ENCODE results near the gene NOL11.
"Not testable (repeated sequence)": the region's sequence is repeated elsewhere in the genome, so short reads cannot be mapped to it uniquely, and the experiment has no call there.

Gene NOL11

DNA sequence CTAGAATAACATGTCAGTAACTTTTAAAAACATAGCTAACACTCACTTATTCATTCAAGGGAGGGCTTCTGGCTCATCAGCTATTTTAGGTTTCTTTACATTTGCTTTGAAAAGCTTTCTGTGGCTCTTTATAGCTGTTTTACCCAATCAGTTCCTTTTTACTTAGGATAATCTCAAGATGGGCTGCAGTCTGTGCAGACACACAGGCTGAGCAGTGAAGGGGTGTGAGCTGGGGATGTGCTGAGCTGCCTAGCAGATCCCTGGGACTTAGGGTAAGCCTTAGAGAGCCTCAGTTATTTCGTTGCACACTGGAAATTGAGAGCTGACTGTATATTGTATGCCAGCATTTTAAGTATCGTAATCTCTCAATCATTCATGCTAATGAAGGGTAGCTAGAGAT lies 30.2 kb upstream of the NOL11 start:
- peaks cover 32% of the 10 kb centered on the region for H3K36me3 Mint-ChIP-seq (ENCODE audit: insufficient read depth)
- no peak overlapping the region for H3K4me3 Mint-ChIP-seq
- H3K4me1 Mint-ChIP-seq = no peaks in the 10 kb centered on the region
- DNase-seq (ENCODE audit: low spot score in 2 of 2) (no peak), ATAC-seq (replicated peaks; ENCODE audit: extremely low read depth, poor library complexity, severe bottlenecking) (no peak)
- no peaks in the 10 kb centered on the region for H3K27me3 Mint-ChIP-seq
- H3K9me3 Mint-ChIP-seq = no peaks in the 10 kb centered on the region
- H3K27ac Mint-ChIP-seq (ENCODE audit: low read depth) = no peak overlapping the region

- no peak for ATAC-seq (replicated peaks; ENCODE audit: extremely low read depth, poor library complexity, severe bottlenecking)
- Mint-ChIP-seq H3K4me3 (no peak overlapping the region), H3K36me3 (ENCODE audit: insufficient read depth) (peaks cover 42% of the 10 kb centered on the region), H3K9me3 (no peaks in the 10 kb centered on the region), H3K27me3 (no peaks in the 10 kb centered on the region), H3K27ac (ENCODE audit: low read depth) (no peak overlapping the region), H3K4me1 (no peaks in the 10 kb centered on the region)
- DNase-seq (ENCODE audit: low spot score in 2 of 2) = peak; percentile 18 to 25
Observed at GRCh38 chr17:67689534-67690177, 28.1 kb upstream of the NOL11 start.

GRCh38 chr17:67693811-67694210 lies 23.9 kb upstream of the NOL11 start:
- Mint-ChIP-seq H3K36me3 (ENCODE audit: insufficient read depth) (peaks cover 27% of the 10 kb centered on the region), H3K9me3 (no peaks in the 10 kb centered on the region), H3K4me1 (no peaks in the 10 kb centered on the region), H3K4me3 (no peak overlapping the region), H3K27ac (ENCODE audit: low read depth) (no peak overlapping the region), H3K27me3 (no peaks in the 10 kb centered on the region)
- ATAC-seq (replicated peaks; ENCODE audit: extremely low read depth, poor library complexity, severe bottlenecking) = no peak
- DNase-seq (ENCODE audit: low spot score in 2 of 2) = no peak

DNA sequence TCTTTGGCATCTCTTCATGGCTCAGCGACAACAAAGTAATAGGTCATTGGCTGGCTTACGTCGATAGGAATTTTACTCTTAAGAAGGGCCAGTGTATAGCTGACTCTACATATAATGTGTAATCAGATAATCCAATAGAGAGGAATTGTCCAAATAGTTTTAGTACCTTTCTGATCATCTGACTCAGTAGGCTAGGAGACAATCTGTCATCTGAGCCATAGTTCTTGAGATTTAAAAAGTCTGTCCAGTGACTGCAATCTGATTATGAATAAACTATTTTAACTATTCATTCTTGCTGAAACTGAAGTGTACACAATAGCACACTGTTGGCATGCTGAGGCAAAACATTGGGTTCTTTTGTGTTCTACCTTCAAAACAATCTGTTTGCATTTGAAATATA lies 21.4 kb upstream of the NOL11 start:
- no peak for ATAC-seq (replicated peaks; ENCODE audit: extremely low read depth, poor library complexity, severe bottlenecking)
- Mint-ChIP-seq H3K4me3 (no peak overlapping the region), H3K27ac (ENCODE audit: low read depth) (no peak overlapping the region), H3K27me3 (no peaks in the 10 kb centered on the region), H3K9me3 (no peaks in the 10 kb centered on the region), H3K36me3 (ENCODE audit: insufficient read depth) (peaks cover 30% of the 10 kb centered on the region), H3K4me1 (no peaks in the 10 kb centered on the region)
- DNase-seq (ENCODE audit: low spot score in 2 of 2) = no peak

DNA sequence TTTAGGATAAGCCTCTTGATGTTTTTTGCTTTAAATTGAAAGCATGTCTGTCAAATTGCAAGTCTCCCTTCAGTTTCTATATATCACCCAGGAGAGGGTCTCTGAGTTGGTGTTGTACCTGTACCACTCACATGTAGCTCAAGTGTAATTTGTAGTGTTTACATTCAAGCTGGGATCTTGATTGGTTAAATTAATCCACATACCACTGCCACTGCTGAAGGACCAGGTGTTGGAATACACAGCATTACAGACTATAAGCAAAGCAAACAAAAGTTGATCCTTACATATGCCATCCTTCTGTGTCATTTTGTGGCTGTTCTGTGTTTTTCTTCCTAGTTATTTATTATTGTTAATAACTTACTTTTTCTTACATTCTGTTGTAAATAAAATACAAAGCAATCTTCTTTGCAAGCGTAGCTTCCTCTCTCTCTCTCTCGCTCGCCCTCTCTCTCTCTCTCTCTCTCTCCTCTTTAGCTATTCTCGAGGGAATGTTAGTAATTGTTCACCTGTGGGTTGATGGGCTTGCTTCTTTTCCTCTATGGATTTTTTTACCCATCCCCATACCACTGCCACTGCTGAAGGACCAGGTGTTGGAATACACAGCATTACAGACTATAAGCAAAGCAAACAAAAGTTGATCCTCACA lies 20.8 kb upstream of the NOL11 start:
- H3K4me3 Mint-ChIP-seq = no peak overlapping the region

GRCh38 chr17:67700037-67700724 lies 17.6 kb upstream of the NOL11 start:
- no peak for ATAC-seq (replicated peaks; ENCODE audit: extremely low read depth, poor library complexity, severe bottlenecking)
- peaks cover 12% of the 10 kb centered on the region for H3K36me3 Mint-ChIP-seq (ENCODE audit: insufficient read depth)

More for the DNA sequence above, 20.8 kb upstream of the NOL11 start:
- Mint-ChIP-seq H3K4me1 (no peaks in the 10 kb centered on the region), H3K36me3 (ENCODE audit: insufficient read depth) (peaks cover 25% of the 10 kb centered on the region), H3K9me3 (no peaks in the 10 kb centered on the region), H3K27me3 (no peaks in the 10 kb centered on the region), H3K27ac (ENCODE audit: low read depth) (peak overlapping the region; percentile 27)
- no peak for DNase-seq (ENCODE audit: low spot score in 2 of 2)
- no peak for ATAC-seq (replicated peaks; ENCODE audit: extremely low read depth, poor library complexity, severe bottlenecking)

DNA sequence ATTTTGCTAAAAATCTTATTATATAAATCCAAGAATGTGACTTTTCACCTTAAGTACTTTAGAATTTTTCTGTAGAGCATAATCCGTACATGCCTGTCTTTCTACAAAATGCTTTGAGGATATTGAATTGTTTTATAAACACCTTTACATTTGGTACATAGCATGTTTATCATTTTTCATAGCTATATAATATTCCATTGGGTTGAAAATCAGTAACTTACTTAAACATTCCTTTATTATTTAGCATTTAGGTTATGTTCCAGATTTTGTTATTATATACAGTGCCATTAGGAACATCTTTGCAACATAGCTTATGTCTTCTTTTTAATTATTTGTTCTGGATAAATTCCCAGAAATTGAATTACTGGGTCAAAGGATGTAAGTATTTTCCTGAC lies 17.0 kb upstream of the NOL11 start:
- Mint-ChIP-seq H3K4me1 (no peaks in the 10 kb centered on the region), H3K27ac (ENCODE audit: low read depth) (no peak overlapping the region), H3K4me3 (no peak overlapping the region), H3K27me3 (no peaks in the 10 kb centered on the region), H3K9me3 (no peaks in the 10 kb centered on the region), H3K36me3 (ENCODE audit: insufficient read depth) (peaks cover 12% of the 10 kb centered on the region)
- DNase-seq (ENCODE audit: low spot score in 2 of 2) (no peak), ATAC-seq (replicated peaks; ENCODE audit: extremely low read depth, poor library complexity, severe bottlenecking) (no peak)

More at GRCh38 chr17:67700037-67700724, 17.6 kb upstream of the NOL11 start:
- H3K27me3 Mint-ChIP-seq = no peaks in the 10 kb centered on the region
- H3K9me3 Mint-ChIP-seq = no peaks in the 10 kb centered on the region
- DNase-seq (ENCODE audit: low spot score in 2 of 2) = no peak
- H3K27ac Mint-ChIP-seq (ENCODE audit: low read depth) = no peak overlapping the region
- H3K4me3 Mint-ChIP-seq = no peak overlapping the region
- no peaks in the 10 kb centered on the region for H3K4me1 Mint-ChIP-seq

DNA sequence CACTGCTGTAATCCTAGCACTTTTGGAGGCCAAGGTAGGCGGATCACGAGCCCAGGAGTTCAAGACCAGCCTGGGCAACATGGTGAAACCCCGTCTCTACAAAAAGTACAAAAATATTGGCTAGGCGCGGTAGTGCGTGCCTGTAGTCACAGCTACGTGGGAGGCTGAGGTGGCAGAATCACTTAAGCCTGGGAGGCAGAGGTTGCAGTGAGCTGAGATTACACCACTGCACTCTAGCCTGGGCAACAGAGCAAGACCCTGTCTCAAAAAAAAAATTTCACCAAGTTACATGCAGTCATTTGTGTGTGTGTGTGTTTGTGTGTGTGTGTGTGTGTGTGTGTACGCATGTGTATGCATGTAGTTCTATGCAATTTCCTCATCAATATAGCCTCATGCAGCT lies 14.9 kb upstream of the NOL11 start:
- H3K36me3 Mint-ChIP-seq (ENCODE audit: insufficient read depth) = peaks cover 12% of the 10 kb centered on the region
- not testable (repeated sequence) for H3K4me1 Mint-ChIP-seq; H3K9me3 Mint-ChIP-seq; ATAC-seq (replicated peaks; ENCODE audit: extremely low read depth, poor library complexity, severe bottlenecking); H3K4me3 Mint-ChIP-seq; H3K27ac Mint-ChIP-seq (ENCODE audit: low read depth); DNase-seq (ENCODE audit: low spot score in 2 of 2); H3K27me3 Mint-ChIP-seq

GRCh38 chr17:67707442-67707841 lies 10.3 kb upstream of the NOL11 start:
- Mint-ChIP-seq H3K27me3 (peaks cover 15% of the 10 kb centered on the region), H3K9me3 (no peaks in the 10 kb centered on the region), H3K4me1 (no peaks in the 10 kb centered on the region), H3K36me3 (ENCODE audit: insufficient read depth) (peaks cover 7% of the 10 kb centered on the region), H3K4me3 (no peak overlapping the region), H3K27ac (ENCODE audit: low read depth) (no peak overlapping the region)
- ATAC-seq (replicated peaks; ENCODE audit: extremely low read depth, poor library complexity, severe bottlenecking) (no peak), DNase-seq (ENCODE audit: low spot score in 2 of 2) (no peak)

- no peak overlapping the region for H3K4me3 Mint-ChIP-seq
Observed at GRCh38 chr17:67708378-67708777, 9.4 kb upstream of the NOL11 start.

GRCh38 chr17:67711916-67712315 lies 5.8 kb upstream of the NOL11 start:
- Mint-ChIP-seq H3K4me3 (no peak overlapping the region), H3K36me3 (ENCODE audit: insufficient read depth) (peaks cover 1% of the 10 kb centered on the region), H3K4me1 (peaks cover 4% of the 10 kb centered on the region), H3K27ac (ENCODE audit: low read depth) (no peak overlapping the region), H3K27me3 (peaks cover 15% of the 10 kb centered on the region), H3K9me3 (no peaks in the 10 kb centered on the region)
- ATAC-seq (replicated peaks; ENCODE audit: extremely low read depth, poor library complexity, severe bottlenecking) (no peak), DNase-seq (ENCODE audit: low spot score in 2 of 2) (no peak)

More at GRCh38 chr17:67708378-67708777, 9.4 kb upstream of the NOL11 start:
- Mint-ChIP-seq H3K27me3 (peaks cover 15% of the 10 kb centered on the region), H3K27ac (ENCODE audit: low read depth) (no peak overlapping the region), H3K9me3 (no peaks in the 10 kb centered on the region), H3K36me3 (ENCODE audit: insufficient read depth) (peaks cover 7% of the 10 kb centered on the region), H3K4me1 (no peaks in the 10 kb centered on the region)
- DNase-seq (ENCODE audit: low spot score in 2 of 2) = no peak
- no peak for ATAC-seq (replicated peaks; ENCODE audit: extremely low read depth, poor library complexity, severe bottlenecking)

- H3K27ac Mint-ChIP-seq (ENCODE audit: low read depth) = no peak overlapping the region
- peaks cover 1% of the 10 kb centered on the region for H3K36me3 Mint-ChIP-seq (ENCODE audit: insufficient read depth)
- no peak for DNase-seq (ENCODE audit: low spot score in 2 of 2)
- H3K9me3 Mint-ChIP-seq = no peaks in the 10 kb centered on the region
- ATAC-seq (replicated peaks; ENCODE audit: extremely low read depth, poor library complexity, severe bottlenecking) = no peak
- no peak overlapping the region for H3K4me3 Mint-ChIP-seq
- peaks cover 15% of the 10 kb centered on the region for H3K27me3 Mint-ChIP-seq
- H3K4me1 Mint-ChIP-seq = peaks cover 9% of the 10 kb centered on the region
Observed at GRCh38 chr17:67712375-67712774, 5.4 kb upstream of the NOL11 start.

DNA sequence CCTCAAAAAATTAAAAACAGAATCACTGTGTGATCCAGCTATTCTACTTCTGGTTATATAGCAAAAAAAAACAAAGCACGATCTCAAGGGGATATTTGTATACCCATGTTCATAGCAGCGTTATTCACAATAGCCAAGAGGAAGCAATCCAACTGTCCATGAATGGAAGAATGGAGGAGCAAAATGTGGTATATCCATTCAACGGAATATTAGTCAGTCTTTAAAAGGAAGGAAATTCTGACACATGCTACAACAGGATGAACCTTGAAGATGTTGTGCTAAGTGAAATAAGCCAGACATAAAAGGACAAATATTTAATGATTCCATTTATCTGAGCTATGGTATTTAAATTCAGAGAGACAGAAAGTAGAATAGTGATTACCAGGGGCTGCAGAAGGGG lies 4.6 kb upstream of the NOL11 start:
- Mint-ChIP-seq H3K27me3 (peaks cover 15% of the 10 kb centered on the region), H3K9me3 (no peaks in the 10 kb centered on the region), H3K36me3 (ENCODE audit: insufficient read depth) (peaks cover 8% of the 10 kb centered on the region), H3K4me1 (peaks cover 17% of the 10 kb centered on the region), H3K27ac (ENCODE audit: low read depth) (no peak overlapping the region), H3K4me3 (no peak overlapping the region)
- ATAC-seq (replicated peaks; ENCODE audit: extremely low read depth, poor library complexity, severe bottlenecking) = no peak
- DNase-seq (ENCODE audit: low spot score in 2 of 2) = no peak
